B cell (primary cell): Measurements from ENCODE around the gene MEGF11. TPM values are rescaled to one million over a fixed set of nuclear protein-coding genes. Genes with fewer than 3 reads are reported as not detected.

Source experiments
- ATAC-seq: fragments of 200-7000 bp; cut with Tn5 transposase; one replicate; pipeline ENCODE4 v1.10.0; 2021; ENCODE audit warnings: low read depth, mild to moderate bottlenecking, moderate number of reproducible peaks, moderate library complexity
- CTCF ChIA-PET: fragments of 350-600 bp; sonication (Branson Sonifier 250); formaldehyde crosslinking; loops from one replicate; lab custom pipeline; 2021; ENCODE audit warnings: antibody characterized with exemption, inconsistent platforms; lab: Charles Lee
- POLR2A ChIA-PET: fragments of 350-600 bp; sonication (Branson Sonifier 250); formaldehyde crosslinking; loops from one replicate; lab custom pipeline; 2021; ENCODE audit warnings: antibody characterized with exemption; lab: Charles Lee
- DNase-seq: peaks from one replicate; pipeline ENCODE4 v3.0.0; 2013
- H2AFZ ChIP-seq: 2 replicates; pipeline ENCODE4 v1.6.1; 2012; ENCODE audit warnings: mild to moderate bottlenecking, low read depth, low read length; ENCODE audit not compliant: insufficient read depth, poor library complexity, severe bottlenecking
- H3K27ac ChIP-seq, 2 donors: 1 replicate in 1 of 2; 2 replicates in 1 of 2; pipeline ENCODE4 v1.5.1; 2012 to 2013; ENCODE audit warnings: low read length in 2 of 2, mild to moderate bottlenecking in 2 of 2, moderate library complexity in 1 of 2
- H3K27me3 ChIP-seq, 4 experiments: fragments of 200-600 bp in 1 of 4; sonication (generic) in 1 of 4; replicated peaks in 1 of 4; 1 replicate in 2 of 4; 2 replicates in 2 of 4; pipeline versions ENCODE4 v1.6.1 to v1.7.0; 2013 to 2016; ENCODE audit warnings: low read length in 3 of 4, mild to moderate bottlenecking in 2 of 4, mixed read lengths in 1 of 4, moderate library complexity in 1 of 4; ENCODE audit not compliant: insufficient read depth in 4 of 4, control insufficient read depth in 3 of 4; ENCODE audit errors: control extremely low read depth in 1 of 4
- H3K36me3 ChIP-seq, 2 experiments: replicated peaks in 1 of 2; 1 replicate in 1 of 2; 2 replicates in 1 of 2; pipeline versions ENCODE4 v1.6.1 to v1.7.1; 2013; ENCODE audit warnings: low read length in 1 of 2; ENCODE audit not compliant: insufficient read depth in 2 of 2, control insufficient read depth in 1 of 2; ENCODE audit errors: control extremely low read depth in 1 of 2, extremely low read depth in 1 of 2
- H3K4me1 ChIP-seq, 2 donors: fragments of 200-600 bp in 1 of 2; sonication (generic) in 1 of 2; 1 replicate in 1 of 2; 2 replicates in 1 of 2; pipeline versions ENCODE4 v1.5.1 to v1.6.1; 2013 to 2017; ENCODE audit warnings: low read length in 2 of 2; ENCODE audit not compliant: control insufficient read depth in 2 of 2, insufficient read depth in 2 of 2
- H3K4me2 ChIP-seq: replicated peaks from 2 replicates; pipeline ENCODE3; 2012; ENCODE audit warnings: mild to moderate bottlenecking, low read depth, low read length; ENCODE audit not compliant: poor library complexity, severe bottlenecking
- H3K4me3 ChIP-seq, 5 experiments: fragments of 200-600 bp in 1 of 5; sonication (generic) in 1 of 5; 1 replicate in 3 of 5; 2 replicates in 2 of 5; pipeline versions ENCODE4 v1.5.1 to v1.7.0; 2011 to 2016; ENCODE audit warnings: low read length in 4 of 5, mild to moderate bottlenecking in 4 of 5, low read depth in 2 of 5, control low read depth in 1 of 5, moderate library complexity in 1 of 5; ENCODE audit not compliant: insufficient read depth in 1 of 5; ENCODE audit errors: control extremely low read depth in 1 of 5, extremely low read depth in 1 of 5
- H3K79me2 ChIP-seq: fragments of 200-600 bp; sonication (generic); one replicate; pipeline ENCODE4 v1.6.0; 2016; ENCODE audit warnings: low read length; ENCODE audit not compliant: control insufficient read depth, insufficient read depth
- H3K9ac ChIP-seq: fragments of 200-600 bp; sonication (generic); 2 replicates; pipeline ENCODE4 v1.6.1; 2017; ENCODE audit warnings: mild to moderate bottlenecking, low read length, moderate library complexity
- H3K9me3 ChIP-seq, 3 donors: one replicate each; pipeline versions ENCODE4 v1.6.1 to v1.7.1; 2013; ENCODE audit warnings: low read length in 2 of 3; ENCODE audit not compliant: control insufficient read depth in 2 of 3, insufficient read depth in 1 of 3; ENCODE audit errors: control extremely low read depth in 1 of 3
- H4K20me1 ChIP-seq: 2 replicates; pipeline ENCODE4 v1.6.0; 2012; ENCODE audit warnings: mild to moderate bottlenecking, low read length; ENCODE audit not compliant: insufficient read depth, control insufficient read depth, poor library complexity, severe bottlenecking
- H3K27ac Mint-ChIP-seq: one replicate; pipeline ENCODE4 v1.8.0; 2021; ENCODE audit warnings: mixed read lengths
- H3K27me3 Mint-ChIP-seq: one replicate; pipeline ENCODE4 v1.8.0; 2021; ENCODE audit warnings: mixed read lengths
- H3K4me1 Mint-ChIP-seq: one replicate; pipeline ENCODE4 v1.8.0; 2021; ENCODE audit warnings: mixed read lengths
- H3K4me3 Mint-ChIP-seq: one replicate; pipeline ENCODE4 v1.8.0; 2021; ENCODE audit warnings: mixed read lengths
- H3K9me3 Mint-ChIP-seq: one replicate; pipeline ENCODE4 v1.8.0; 2022; ENCODE audit warnings: mixed read lengths; ENCODE audit not compliant: insufficient read depth
- EZH2 ChIP-seq: IDR thresholded peaks from 2 replicates; pipeline ENCODE4 v1.6.1; 2012; ENCODE audit warnings: borderline replicate concordance, low read depth, mild to moderate bottlenecking, moderate library complexity, low read length; ENCODE audit not compliant: insufficient read depth, poor library complexity, severe bottlenecking
- WGBS: methylation state at CpG from one replicate; pipeline ENCODE4 v1.1.5; 2013; ENCODE audit warnings: missing lambda C conversion rate; ENCODE audit not compliant: insufficient coverage; 5-methylcytosine and 5-hydroxymethylcytosine counted together
- intact Hi-C: fragments of 100-400 bp; cut with micrococcal nuclease; formaldehyde crosslinking; loops from one replicate; pipeline ENCODE4 v1.10.0; 2022
- polyA plus RNA-seq: library from polyadenylated mRNA; depleted of rRNA; stranded (reverse); fragments of >200 nt; gene quantifications from 2 replicates; pipeline ENCODE4 v1.2.3, GENCODE V29; 2012
- total RNA-seq, 2 donors: library from RNA; stranded (reverse); fragments of 120-200 nt in 1 of 2; gene quantifications; 1 replicate in 1 of 2; 2 replicates in 1 of 2; pipeline versions ENCODE4 v1.2.3 to v1.2.4, GENCODE V29; 2013 to 2022
- TF ChIP-seq, protein P1 (sequence below): fragments of 200-600 bp; IDR thresholded peaks from one replicate; pipeline ENCODE4 v1.8.0; 2022; ENCODE audit warnings: antibody characterized with exemption, mild to moderate bottlenecking

The MEGF11 gene
- total and polyA plus RNA-seq, 2 donors (not counting 1 experiment from before 2014, with no cell fraction given) = 0.04 to 0.34 TPM

DNA sequence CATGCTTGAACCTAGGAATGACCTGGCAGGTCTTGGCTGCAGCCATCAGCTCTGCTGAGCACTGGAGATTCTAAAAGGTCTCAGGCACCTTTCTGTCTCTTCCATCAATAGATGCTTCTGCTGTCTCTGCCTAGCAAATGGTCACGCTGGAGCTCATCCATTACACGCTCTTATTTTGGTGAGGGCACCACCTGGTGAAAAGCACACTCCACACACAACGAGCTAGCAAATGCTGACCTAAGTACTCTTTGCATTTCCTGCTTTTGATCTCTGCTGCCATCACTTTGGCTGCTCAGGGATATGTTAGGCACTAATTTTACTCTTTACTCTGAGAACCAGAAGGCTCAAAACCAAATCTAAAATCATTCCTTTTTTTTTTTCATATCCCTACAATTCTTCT lies 293.0 kb downstream of the MEGF11 start:
- TF ChIP-seq, protein P1, sequence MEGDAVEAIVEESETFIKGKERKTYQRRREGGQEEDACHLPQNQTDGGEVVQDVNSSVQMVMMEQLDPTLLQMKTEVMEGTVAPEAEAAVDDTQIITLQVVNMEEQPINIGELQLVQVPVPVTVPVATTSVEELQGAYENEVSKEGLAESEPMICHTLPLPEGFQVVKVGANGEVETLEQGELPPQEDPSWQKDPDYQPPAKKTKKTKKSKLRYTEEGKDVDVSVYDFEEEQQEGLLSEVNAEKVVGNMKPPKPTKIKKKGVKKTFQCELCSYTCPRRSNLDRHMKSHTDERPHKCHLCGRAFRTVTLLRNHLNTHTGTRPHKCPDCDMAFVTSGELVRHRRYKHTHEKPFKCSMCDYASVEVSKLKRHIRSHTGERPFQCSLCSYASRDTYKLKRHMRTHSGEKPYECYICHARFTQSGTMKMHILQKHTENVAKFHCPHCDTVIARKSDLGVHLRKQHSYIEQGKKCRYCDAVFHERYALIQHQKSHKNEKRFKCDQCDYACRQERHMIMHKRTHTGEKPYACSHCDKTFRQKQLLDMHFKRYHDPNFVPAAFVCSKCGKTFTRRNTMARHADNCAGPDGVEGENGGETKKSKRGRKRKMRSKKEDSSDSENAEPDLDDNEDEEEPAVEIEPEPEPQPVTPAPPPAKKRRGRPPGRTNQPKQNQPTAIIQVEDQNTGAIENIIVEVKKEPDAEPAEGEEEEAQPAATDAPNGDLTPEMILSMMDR = no peak
- no peak for TF ChIP-seq EZH2
- Histone ChIP-seq H3K36me3 (no peaks in the 10 kb centered on the region), H2AFZ (no peak overlapping the region), H3K4me1 (no peaks in the 10 kb centered on the region), H3K79me2 (no peaks in the 10 kb centered on the region), H3K27me3 (peaks cover 0 to 10% (median under 1%) of the 10 kb centered on the region in 4 experiments), H3K9ac (no peak overlapping the region), H3K27ac (no peak overlapping the region), H3K9me3 (no peaks in the 10 kb centered on the region), H3K4me2 (no peak overlapping the region), H4K20me1 (no peaks in the 10 kb centered on the region), H3K4me3 (no peak overlapping the region)
- POLR2A ChIA-PET = no interaction called here
- Mint-ChIP-seq H3K4me3 (no peak overlapping the region), H3K4me1 (no peaks in the 10 kb centered on the region), H3K27ac (no peak overlapping the region), H3K27me3 (peaks cover 16% of the 10 kb centered on the region), H3K9me3 (no peaks in the 10 kb centered on the region)
- CTCF ChIA-PET = no interaction called here
- DNase-seq = no peak
- WGBS = 88% methylated on average over 2 of the region's 3 CpGs
- intact Hi-C loops = no loop called here
- ATAC-seq = no peak

DNA sequence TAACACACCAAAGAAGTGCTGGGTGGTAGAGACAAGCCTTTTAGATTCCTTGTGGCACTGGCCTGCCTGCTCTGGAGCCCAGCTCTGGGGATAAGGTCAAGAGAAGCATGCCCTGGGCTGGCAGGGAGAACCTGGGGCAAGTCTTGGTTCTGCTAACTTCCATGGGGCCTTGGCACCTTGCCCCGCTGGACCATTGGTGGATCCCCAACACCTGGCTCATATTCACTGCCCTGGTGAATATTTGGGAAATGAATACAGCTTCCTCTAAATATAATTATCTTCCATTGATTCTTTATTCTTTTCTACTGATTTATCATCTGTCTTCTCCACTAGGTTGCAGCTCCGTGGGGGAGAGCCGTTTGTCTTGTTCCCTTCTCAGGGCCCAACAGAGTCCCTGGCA lies 294.7 kb downstream of the MEGF11 start:
- ChIA-PET POLR2A (no interaction called here), CTCF (interaction anchor here (0.6 kb wide), 1 partner anchor 27 kb away, joined by 3 read pairs; no protein-coding TSS in a partner anchor)
- H3K4me1 ChIP-seq = peaks cover 0 to 6% of the 10 kb centered on the region in 2 donors
- no peaks in the 10 kb centered on the region for H3K9me3 ChIP-seq
- Mint-ChIP-seq H3K27ac (no peak overlapping the region), H3K9me3 (no peaks in the 10 kb centered on the region), H3K4me3 (no peak overlapping the region), H3K4me1 (peaks cover 7% of the 10 kb centered on the region), H3K27me3 (peaks cover 16% of the 10 kb centered on the region)
- no peaks in the 10 kb centered on the region for H3K36me3 ChIP-seq
- intact Hi-C loops = no loop called here
- no peak overlapping the region for H3K27ac ChIP-seq
- no peak for DNase-seq
- H3K79me2 ChIP-seq = no peaks in the 10 kb centered on the region
- peaks cover 0 to 9% (median under 1%) of the 10 kb centered on the region in 4 experiments for H3K27me3 ChIP-seq
- no peak overlapping the region for H3K9ac ChIP-seq
- no peaks in the 10 kb centered on the region for H4K20me1 ChIP-seq
- WGBS = no CpG with 5 or more reads among the region's 3 CpGs
- no peak for ATAC-seq
- no peak overlapping the region for H3K4me2 ChIP-seq
- no peak overlapping the region for H2AFZ ChIP-seq
- H3K4me3 ChIP-seq = no peak overlapping the region
- TF ChIP-seq EZH2 = no peak
- TF ChIP-seq, protein P1 = no peak
